PC-3 (cell line): Measurements from ENCODE around the gene PRELID1.

Experiments used
- CTCF ChIP-seq: fragments of 300-600 bp; sonication (generic); conservative IDR thresholded peaks from 2 replicates; pipeline ENCODE4 v1.5.1; 2017; ENCODE audit warnings: antibody characterized with exemption, low read depth, mild to moderate bottlenecking, low read length
- EZH2 ChIP-seq: fragments of 300-600 bp; sonication (generic); IDR thresholded peaks from one replicate; pipeline ENCODE4 v1.6.1; 2017; ENCODE audit warnings: antibody characterized with exemption, mild to moderate bottlenecking, low read length; ENCODE audit not compliant: unreplicated experiment
- EZH2phosphoT487 ChIP-seq: fragments of 300-600 bp; sonication (generic); IDR thresholded peaks from 2 replicates; pipeline ENCODE4 v1.6.1; 2018; ENCODE audit warnings: mild to moderate bottlenecking, antibody characterized with exemption, low read length, borderline replicate concordance

DNA sequence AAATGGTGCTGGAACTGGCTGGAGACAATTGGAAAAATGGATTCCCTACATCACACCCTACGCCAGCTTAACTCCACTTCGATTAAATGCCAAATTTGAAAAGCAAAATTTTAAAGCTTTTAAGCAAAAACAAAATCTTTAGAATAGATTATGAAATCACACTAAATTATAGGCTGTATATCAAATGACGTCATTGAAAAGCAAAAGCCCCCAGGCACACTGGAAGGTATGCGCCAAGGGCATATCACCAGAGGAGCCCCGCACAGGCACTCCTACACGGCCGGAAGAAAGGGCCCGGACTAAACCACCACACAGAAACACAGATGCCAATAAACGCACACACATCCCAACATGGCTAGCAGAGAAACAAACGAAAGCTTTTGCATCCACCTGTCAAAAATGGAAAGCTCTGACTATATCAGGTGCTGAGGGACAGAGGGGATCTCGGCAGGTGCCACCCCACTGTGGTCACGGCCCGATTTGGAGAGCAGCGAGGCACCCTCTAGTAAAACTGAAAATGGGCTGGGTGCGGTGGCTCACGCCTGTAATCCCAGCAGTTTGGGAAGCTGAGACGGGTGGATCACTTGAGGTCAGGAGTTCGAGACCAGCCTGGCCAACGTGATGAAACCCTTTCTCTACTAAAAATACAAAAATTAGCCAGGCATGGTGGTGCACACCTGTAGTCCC, 25.1 kb downstream of the PRELID1 start:
- TF ChIP-seq CTCF (no peak), EZH2 (no peak), EZH2phosphoT487 (no peak)
